Measurements from ENCODE around the gene ATP8A2. TPM values are rescaled to one million over a fixed set of nuclear protein-coding genes. Genes with fewer than 3 reads are reported as not detected.

Gene ATP8A2
- total and polyA plus RNA-seq, 2 of the 4 experiments (the other 2 are of a cell fraction) = 0.02 to 0.18 TPM

- ATAC-seq (ENCODE audit: low read depth) (no peak), DNase-seq (no peak)
- Histone ChIP-seq H4K5ac (ENCODE audit: low read depth, low read length) (no peak overlapping the region), H3K23ac (ENCODE audit: low read depth, low read length) (no peak overlapping the region), H4K91ac (ENCODE audit: insufficient read depth, low read depth, low read length) (no peak overlapping the region), H2BK15ac (ENCODE audit: low read depth, low read length) (no peak overlapping the region), H3K4me3 (ENCODE audit: insufficient read depth, low read depth, low read length) (no peak overlapping the region), H3K9me3 (ENCODE audit: control insufficient read depth, insufficient read depth, low read length) (no peaks in the 10 kb centered on the region), H2BK5ac (ENCODE audit: low read depth, low read length, poor library complexity, severe bottlenecking) (no peak overlapping the region), H3K36me3 (ENCODE audit: control insufficient read depth, insufficient read depth, low read length) (no peaks in the 10 kb centered on the region), H3K4ac (ENCODE audit: low read depth, low read length) (no peak overlapping the region), H3K27me3 (ENCODE audit: control insufficient read depth, insufficient read depth, low read length) (no peaks in the 10 kb centered on the region), H2BK20ac (ENCODE audit: low read depth, low read length) (no peak overlapping the region), H3K14ac (replicated peaks; ENCODE audit: low read depth, low read length) (no peak overlapping the region), H3K9me1 (ENCODE audit: insufficient read depth, low read length) (no peaks in the 10 kb centered on the region), H3K9ac (ENCODE audit: low read depth, low read length) (no peak overlapping the region), H3K18ac (ENCODE audit: low read depth, low read length) (no peak overlapping the region), H3K4me2 (ENCODE audit: low read depth, low read length) (no peak overlapping the region), H3K79me1 (ENCODE audit: low read depth in 1 of 2, low read length in 2 of 2) (no peaks in the 10 kb centered on the region), H3K56ac (ENCODE audit: extremely low read depth, insufficient read depth, low read length) (no peak overlapping the region), H4K8ac (ENCODE audit: low read depth in 2 of 2, low read length in 2 of 2) (no peak overlapping the region), H2AK9ac (replicated peaks; ENCODE audit: low read depth, low read length, poor library complexity) (no peak overlapping the region), H2AFZ (replicated peaks; ENCODE audit: low read length, poor library complexity) (no peak overlapping the region), H2BK120ac (ENCODE audit: low read depth, low read length) (no peak overlapping the region), H4K20me1 (ENCODE audit: insufficient read depth, low read length) (no peaks in the 10 kb centered on the region), H2AK5ac (ENCODE audit: low read depth, low read length) (no peak overlapping the region), H3K27ac (ENCODE audit: insufficient read depth, low read length) (no peak overlapping the region), H3K4me1 (ENCODE audit: control insufficient read depth, insufficient read depth, low read length) (no peaks in the 10 kb centered on the region)
- no CpG with 5 or more reads among the region's 6 CpGs for WGBS, 2 experiments (ENCODE audit: extremely low coverage in 2 of 2, insufficient read length in 1 of 2)
- dilution Hi-C loops (cut with HindIII; ENCODE audit: low sequenced_read_pairs, unreplicated experiment) = no loop called here
- intact Hi-C loops (cut with micrococcal nuclease) = no loop called here
- ChIA-PET CTCF (no interaction called here), POLR2A (ENCODE audit: unreplicated experiment) (no interaction called here)
- TF ChIP-seq RCOR1 (IDR thresholded peaks at IDR 0.05; ENCODE audit: insufficient replicate concordance, low read length) = no peak
- TF ChIP-seq NFE2L2 (IDR thresholded peaks at IDR 0.05; ENCODE audit: low read depth, low read length) = no peak
- no peak for TF ChIP-seq RAD21 (IDR thresholded peaks at IDR 0.05; ENCODE audit: low read length)
- TF ChIP-seq CTCF (conservative IDR thresholded peaks at IDR 0.05; ENCODE audit: low read depth, low read length) = no peak
- TF ChIP-seq POLR2A (IDR thresholded peaks at IDR 0.05; ENCODE audit: low read depth, low read length) = no peak
- TF ChIP-seq FOS (IDR thresholded peaks at IDR 0.05; ENCODE audit: low read depth, low read length) = no peak
- no peak for TF ChIP-seq BHLHE40 (IDR thresholded peaks at IDR 0.05; ENCODE audit: low read depth, low read length)
- TF ChIP-seq CEBPB (IDR thresholded peaks at IDR 0.05; ENCODE audit: low read depth, low read length) = no peak
- no peak for TF ChIP-seq MAFK (IDR thresholded peaks at IDR 0.05; ENCODE audit: low read depth, low read length)
- no peak for TF ChIP-seq MXI1 (IDR thresholded peaks at IDR 0.05; ENCODE audit: borderline replicate concordance, low read depth, low read length)
- no peak for TF ChIP-seq MAZ (IDR thresholded peaks at IDR 0.05; ENCODE audit: borderline replicate concordance, low read depth, low read length)
- TF ChIP-seq, protein P1, sequence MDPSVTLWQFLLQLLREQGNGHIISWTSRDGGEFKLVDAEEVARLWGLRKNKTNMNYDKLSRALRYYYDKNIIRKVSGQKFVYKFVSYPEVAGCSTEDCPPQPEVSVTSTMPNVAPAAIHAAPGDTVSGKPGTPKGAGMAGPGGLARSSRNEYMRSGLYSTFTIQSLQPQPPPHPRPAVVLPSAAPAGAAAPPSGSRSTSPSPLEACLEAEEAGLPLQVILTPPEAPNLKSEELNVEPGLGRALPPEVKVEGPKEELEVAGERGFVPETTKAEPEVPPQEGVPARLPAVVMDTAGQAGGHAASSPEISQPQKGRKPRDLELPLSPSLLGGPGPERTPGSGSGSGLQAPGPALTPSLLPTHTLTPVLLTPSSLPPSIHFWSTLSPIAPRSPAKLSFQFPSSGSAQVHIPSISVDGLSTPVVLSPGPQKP (IDR thresholded peaks at IDR 0.05; ENCODE audit: borderline replicate concordance, low read depth, low read length) = no peak
- no peak for TF ChIP-seq USF2 (IDR thresholded peaks at IDR 0.05; ENCODE audit: low read depth, low read length)
- no peak for TF ChIP-seq SMC3 (IDR thresholded peaks at IDR 0.05; ENCODE audit: low read depth, low read length)
- TF ChIP-seq RFX5 (IDR thresholded peaks at IDR 0.05; ENCODE audit: low read depth, low read length) = no peak
- TF ChIP-seq CHD1 (IDR thresholded peaks at IDR 0.05; ENCODE audit: low read depth, low read length) = no peak
- BruUV-seq (replicated peaks) = no TSS peak
- in situ Hi-C loops (cut with MboI; ENCODE audit: low sequenced_read_pairs) = no loop called here
These were observed 504.5 kb downstream of the ATP8A2 start for GRCh38 chr13:25876247-25876646.
